Measurements from ENCODE around the gene TMCO6. TPM values are rescaled to one million over a fixed set of nuclear protein-coding genes. Genes with fewer than 3 reads are reported as not detected.

The TMCO6 gene
- total and polyA plus RNA-seq, 2 experiments from 2014 or later: 5.6 to 14.4 TPM

- Histone ChIP-seq H3K79me2 (ENCODE audit: insufficient read depth) (no peaks in the 10 kb centered on the region), H3K27ac (no peak overlapping the region), H2AFZ (peak overlapping the region; percentile 87), H3K4me1 (ENCODE audit: insufficient read depth) (peaks cover 12% of the 10 kb centered on the region), H3K27me3 (replicated peaks; ENCODE audit: insufficient read depth) (no peaks in the 10 kb centered on the region), H3K36me3 (ENCODE audit: low read depth) (no peaks in the 10 kb centered on the region), H3K4me3 (peak overlapping the region; percentile 69), H3F3A (ENCODE audit: insufficient read depth) (peaks cover 18% of the 10 kb centered on the region; the same call in 1 of the 2 replicates), H3K9me3 (ENCODE audit: low read depth) (no peaks in the 10 kb centered on the region), H3K4me2 (ENCODE audit: unreplicated experiment) (peak overlapping the region; percentile 89), H3K9ac (peak overlapping the region; percentile 58; the same call in 1 of the 2 replicates), H4K20me1 (ENCODE audit: insufficient read depth) (no peaks in the 10 kb centered on the region), H3K9me2 (ENCODE audit: insufficient read depth) (no peaks in the 10 kb centered on the region)
- TF ChIP-seq EZH2 (IDR thresholded peaks at IDR 0.05; ENCODE audit: insufficient read depth, poor library complexity, severe bottlenecking): no peak
- no peak for TF ChIP-seq EZH2phosphoT487 (IDR thresholded peaks at IDR 0.05; ENCODE audit: insufficient read depth, low read depth)
- no peak for DNase-seq
- in situ Hi-C loops (cut with MboI): no loop called here
- WGBS, 2 experiments (ENCODE audit: low coverage in 1 of 2, low lambda C conversion rate in 2 of 2, missing lambda C conversion rate in 2 of 2): 24 to 26% methylated on average over 35 to 36 of the region's 36 CpGs
Measured at GRCh38 chr5:140631831-140632365, 7.4 kb upstream of the TMCO6 start.

- Histone ChIP-seq H3K9ac (peak overlapping the region; percentile 58), H3K9me3 (ENCODE audit: low read depth) (no peaks in the 10 kb centered on the region), H3K27me3 (replicated peaks; ENCODE audit: insufficient read depth) (no peaks in the 10 kb centered on the region), H3K4me3 (peak overlapping the region; percentile 69), H4K20me1 (ENCODE audit: insufficient read depth) (no peaks in the 10 kb centered on the region), H3K9me2 (ENCODE audit: insufficient read depth) (no peaks in the 10 kb centered on the region), H3K4me2 (ENCODE audit: unreplicated experiment) (peak overlapping the region; percentile 89), H3F3A (ENCODE audit: insufficient read depth) (peaks cover 18% of the 10 kb centered on the region; the same call in 1 of the 2 replicates), H3K79me2 (ENCODE audit: insufficient read depth) (no peaks in the 10 kb centered on the region), H3K27ac (peak overlapping the region; percentile 22; the same call in 1 of the 2 replicates), H3K4me1 (ENCODE audit: insufficient read depth) (peaks cover 12% of the 10 kb centered on the region), H3K36me3 (ENCODE audit: low read depth) (no peaks in the 10 kb centered on the region), H2AFZ (peak overlapping the region; percentile 87)
- TF ChIP-seq EZH2 (IDR thresholded peaks at IDR 0.05; ENCODE audit: insufficient read depth, poor library complexity, severe bottlenecking) (no peak), EZH2phosphoT487 (IDR thresholded peaks at IDR 0.05; ENCODE audit: insufficient read depth, low read depth) (no peak)
- WGBS, 2 experiments (ENCODE audit: low coverage in 1 of 2, low lambda C conversion rate in 2 of 2, missing lambda C conversion rate in 2 of 2): 1 to 2% methylated on average over 48 to 49 of the region's 51 CpGs
- DNase-seq: peak; percentile 73
- in situ Hi-C loops (cut with MboI): no loop called here
Measured at GRCh38 chr5:140632366-140633020, 6.8 kb upstream of the TMCO6 start.

GRCh38 chr5:140633021-140633471 lies 6.2 kb upstream of the TMCO6 start, which contains the start of gene CD14:
Gene CD14 (minus strand): TSS chr5:140633175. CDS start chr5:140633071, 104 bp downstream.
- no peaks in the 10 kb centered on the region for H3K9me2 ChIP-seq (ENCODE audit: insufficient read depth)
- no peaks in the 10 kb centered on the region for H4K20me1 ChIP-seq (ENCODE audit: insufficient read depth)
- peak; percentile 86 for DNase-seq
- H3K4me2 ChIP-seq (ENCODE audit: unreplicated experiment): peak within 1 kb of the TSS; percentile 89
- in situ Hi-C loops (cut with MboI): no loop called here
- no peaks in the 10 kb centered on the region for H3K36me3 ChIP-seq (ENCODE audit: low read depth)
- peak within 1 kb of the TSS; percentile 69 for H3K4me3 ChIP-seq
- H3K27me3 ChIP-seq (replicated peaks; ENCODE audit: insufficient read depth): no peaks in the 10 kb centered on the region
- H3K4me1 ChIP-seq (ENCODE audit: insufficient read depth): peaks cover 12% of the 10 kb centered on the region
- peaks cover 18% of the 10 kb centered on the region; the same call in 1 of the 2 replicates for H3F3A ChIP-seq (ENCODE audit: insufficient read depth)
- 0 to 1% methylated on average over 16 of the region's 16 CpGs for WGBS, 2 experiments (ENCODE audit: low coverage in 1 of 2, low lambda C conversion rate in 2 of 2, missing lambda C conversion rate in 2 of 2)
- H2AFZ ChIP-seq: peak within 1 kb of the TSS; percentile 87
- H3K9ac ChIP-seq: peak within 1 kb of the TSS; percentile 58
- H3K9me3 ChIP-seq (ENCODE audit: low read depth): no peaks in the 10 kb centered on the region
- H3K27ac ChIP-seq: peak within 1 kb of the TSS; percentile 22; the same call in 1 of the 2 replicates
- TF ChIP-seq EZH2phosphoT487 (IDR thresholded peaks at IDR 0.05; ENCODE audit: insufficient read depth, low read depth) (no peak), EZH2 (IDR thresholded peaks at IDR 0.05; ENCODE audit: insufficient read depth, poor library complexity, severe bottlenecking) (no peak)
- no peaks in the 10 kb centered on the region for H3K79me2 ChIP-seq (ENCODE audit: insufficient read depth)

GRCh38 chr5:140633501-140633900 lies 5.8 kb upstream of the TMCO6 start:
- Histone ChIP-seq H3K79me2 (ENCODE audit: insufficient read depth) (no peaks in the 10 kb centered on the region), H3K27me3 (replicated peaks; ENCODE audit: insufficient read depth) (no peaks in the 10 kb centered on the region), H2AFZ (peak overlapping the region; percentile 87; the same call in 1 of the 2 replicates), H3K4me2 (ENCODE audit: unreplicated experiment) (peak overlapping the region; percentile 89), H3K4me3 (peak overlapping the region; percentile 69), H3K36me3 (ENCODE audit: low read depth) (no peaks in the 10 kb centered on the region), H3K9me2 (ENCODE audit: insufficient read depth) (no peaks in the 10 kb centered on the region), H3F3A (ENCODE audit: insufficient read depth) (peaks cover 18% of the 10 kb centered on the region; the same call in 1 of the 2 replicates), H3K27ac (no peak overlapping the region), H3K9me3 (ENCODE audit: low read depth) (no peaks in the 10 kb centered on the region), H4K20me1 (ENCODE audit: insufficient read depth) (no peaks in the 10 kb centered on the region), H3K9ac (no peak overlapping the region), H3K4me1 (ENCODE audit: insufficient read depth) (peaks cover 12% of the 10 kb centered on the region)
- in situ Hi-C loops (cut with MboI): no loop called here
- WGBS, 2 experiments (ENCODE audit: low coverage in 1 of 2, low lambda C conversion rate in 2 of 2, missing lambda C conversion rate in 2 of 2): 100% methylated on average over 1 to 2 of the region's 2 CpGs
- DNase-seq: no peak
- TF ChIP-seq EZH2phosphoT487 (IDR thresholded peaks at IDR 0.05; ENCODE audit: insufficient read depth, low read depth): no peak
- TF ChIP-seq EZH2 (IDR thresholded peaks at IDR 0.05; ENCODE audit: insufficient read depth, poor library complexity, severe bottlenecking): no peak

Data from GM23248 (cell line).